Stomach (tissue), 9 donors: ENCODE results near the gene CERS4. TPM values are rescaled to one million over a fixed set of nuclear protein-coding genes. Genes with fewer than 3 reads are reported as not detected.

Source experiments
- DNase-seq, 2 donors: peaks; one replicate each; pipeline versions ENCODE4 v3.0.0 to v3.0.0-alpha.2; 2013 to 2019
- H3K27ac ChIP-seq, 5 donors: fragments of 200-600 bp in 4 of 5; sonication (generic) in 4 of 5; one replicate each; pipeline ENCODE4 v1.5.1; 2013 to 2019; ENCODE audit warnings: mild to moderate bottlenecking in 1 of 5, moderate library complexity in 1 of 5
- H3K27me3 ChIP-seq, 3 donors: fragments of 200-600 bp; sonication (generic); one replicate each; pipeline ENCODE4 v1.5.1; 2017 to 2019; ENCODE audit warnings: mixed run types in 1 of 3
- H3K36me3 ChIP-seq, 4 donors: fragments of 200-600 bp; sonication (generic); 1 replicate in 3 of 4; 2 replicates in 1 of 4; pipeline ENCODE4 v1.5.1; 2016 to 2019
- H3K4me1 ChIP-seq, 4 donors: fragments of 200-600 bp; sonication (generic); one replicate each; pipeline ENCODE4 v1.5.1; 2016 to 2019
- H3K4me3 ChIP-seq, 4 donors: fragments of 200-600 bp; sonication (generic) in 3 of 4; one replicate each; pipeline ENCODE4 v1.5.1; 2016 to 2019; ENCODE audit warnings: mild to moderate bottlenecking in 1 of 4
- H3K9me3 ChIP-seq, 4 donors: fragments of 200-600 bp; sonication (generic); one replicate each; pipeline ENCODE4 v1.5.1; 2016 to 2019
- EP300 ChIP-seq: sonication (generic); formaldehyde crosslinking; IDR thresholded peaks from one replicate; pipeline ENCODE4 v1.6.1; 2017; ENCODE audit warnings: antibody characterized with exemption
- POLR2A ChIP-seq, 4 donors: fragments of 450-650 bp; IDR thresholded peaks; one replicate each; pipeline ENCODE4 v1.6.1; 2016; ENCODE audit warnings: antibody characterized with exemption in 4 of 4, control low read depth in 2 of 4, mild to moderate bottlenecking in 1 of 4, moderate library complexity in 1 of 4
- POLR2AphosphoS5 ChIP-seq, 3 donors: sonication (generic); formaldehyde crosslinking; IDR thresholded peaks; one replicate each; pipeline ENCODE4 v1.6.1; 2016; ENCODE audit warnings: antibody characterized with exemption in 3 of 3
- WGBS, 5 donors: extraction: QIAGEN DNeasy Blood & Tissue Kit in 3 of 5; methylation state at CpG; one replicate each; pipeline versions ENCODE4 v1.1.5 to v1.1.7; 2013 to 2018; 5-methylcytosine and 5-hydroxymethylcytosine counted together
- intact Hi-C: fragments of 100-400 bp; cut with DNase I; formaldehyde crosslinking; loops from one replicate; pipeline ENCODE4 v1.15.1; 2023; ENCODE audit warnings: low total_unique reads
- polyA plus RNA-seq, 3 donors: library from polyadenylated mRNA; stranded (reverse); fragments of 200-250 nt; gene quantifications; one replicate each; pipeline ENCODE4 v1.2.3, GENCODE V29; 2013
- total RNA-seq, 5 donors: library from RNA; depleted of rRNA; stranded (reverse); fragments of >200 nt; gene quantifications; one replicate each; pipeline versions ENCODE4 v1.1.0 to v1.2.3, GENCODE V29; 2014 to 2016
- TF ChIP-seq, protein P1 (sequence below), 7 experiments: fragments of 450-650 bp in 4 of 7; fragments of 200-600 bp in 3 of 7; sonication (generic) in 3 of 7; IDR thresholded peaks; one replicate each; pipeline ENCODE4 v1.5.1; 2016 to 2019; ENCODE audit warnings: antibody characterized with exemption in 7 of 7, control low read depth in 2 of 7, mild to moderate bottlenecking in 1 of 7
- donor health status: healthy with polysubstance abuse.
- donor health status: Bipolar disorder and iron deficiency.
- donor health status: healthy.

Gene CERS4
- total and polyA plus RNA-seq, 8 donors = 1.7 to 124 (median 34.7) TPM

DNA sequence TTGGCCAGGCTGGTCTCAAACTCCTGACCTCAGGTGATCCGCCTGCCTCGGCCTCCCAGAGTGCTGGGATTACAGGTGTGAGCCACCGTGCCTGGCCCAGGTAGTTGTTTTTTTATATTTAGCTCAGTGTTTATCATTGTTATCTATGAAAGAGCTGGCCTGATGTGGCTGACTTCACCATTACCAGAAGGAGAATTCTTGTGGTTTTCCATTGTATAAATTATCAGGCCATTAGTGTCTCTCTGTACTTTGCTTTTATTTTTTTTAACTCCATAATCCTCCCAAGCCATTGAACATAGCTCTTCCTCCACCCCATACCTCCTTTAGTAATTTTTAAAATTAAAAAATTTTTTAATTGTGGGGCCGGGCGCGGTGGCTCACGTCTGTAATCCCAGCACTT is 24.2 kb downstream of the CERS4 start:
- Histone ChIP-seq H3K27ac (no peak overlapping the region), H3K27me3 (no peaks in the 10 kb centered on the region), H3K4me3 (no peak overlapping the region), H3K9me3 (peaks cover 0 to 14% (median 10%) of the 10 kb centered on the region in 4 donors), H3K36me3 (peaks cover 0 to 35% (median 4%) of the 10 kb centered on the region in 4 donors), H3K4me1 (peaks cover 0 to 11% (median 2%) of the 10 kb centered on the region in 4 donors)
- TF ChIP-seq EP300 (no peak), POLR2A (IDR thresholded peaks at IDR 0.05) (no peak), POLR2AphosphoS5 (IDR thresholded peaks at IDR 0.05) (no peak)
- TF ChIP-seq, protein P1, sequence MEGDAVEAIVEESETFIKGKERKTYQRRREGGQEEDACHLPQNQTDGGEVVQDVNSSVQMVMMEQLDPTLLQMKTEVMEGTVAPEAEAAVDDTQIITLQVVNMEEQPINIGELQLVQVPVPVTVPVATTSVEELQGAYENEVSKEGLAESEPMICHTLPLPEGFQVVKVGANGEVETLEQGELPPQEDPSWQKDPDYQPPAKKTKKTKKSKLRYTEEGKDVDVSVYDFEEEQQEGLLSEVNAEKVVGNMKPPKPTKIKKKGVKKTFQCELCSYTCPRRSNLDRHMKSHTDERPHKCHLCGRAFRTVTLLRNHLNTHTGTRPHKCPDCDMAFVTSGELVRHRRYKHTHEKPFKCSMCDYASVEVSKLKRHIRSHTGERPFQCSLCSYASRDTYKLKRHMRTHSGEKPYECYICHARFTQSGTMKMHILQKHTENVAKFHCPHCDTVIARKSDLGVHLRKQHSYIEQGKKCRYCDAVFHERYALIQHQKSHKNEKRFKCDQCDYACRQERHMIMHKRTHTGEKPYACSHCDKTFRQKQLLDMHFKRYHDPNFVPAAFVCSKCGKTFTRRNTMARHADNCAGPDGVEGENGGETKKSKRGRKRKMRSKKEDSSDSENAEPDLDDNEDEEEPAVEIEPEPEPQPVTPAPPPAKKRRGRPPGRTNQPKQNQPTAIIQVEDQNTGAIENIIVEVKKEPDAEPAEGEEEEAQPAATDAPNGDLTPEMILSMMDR (IDR thresholded peaks at IDR 0.05) = no peak
- intact Hi-C loops = no loop called here
- DNase-seq = no peak
- 59 to 70% (median 67%) methylated on average over 7 of the region's 7 CpGs for WGBS, 5 donors

DNA sequence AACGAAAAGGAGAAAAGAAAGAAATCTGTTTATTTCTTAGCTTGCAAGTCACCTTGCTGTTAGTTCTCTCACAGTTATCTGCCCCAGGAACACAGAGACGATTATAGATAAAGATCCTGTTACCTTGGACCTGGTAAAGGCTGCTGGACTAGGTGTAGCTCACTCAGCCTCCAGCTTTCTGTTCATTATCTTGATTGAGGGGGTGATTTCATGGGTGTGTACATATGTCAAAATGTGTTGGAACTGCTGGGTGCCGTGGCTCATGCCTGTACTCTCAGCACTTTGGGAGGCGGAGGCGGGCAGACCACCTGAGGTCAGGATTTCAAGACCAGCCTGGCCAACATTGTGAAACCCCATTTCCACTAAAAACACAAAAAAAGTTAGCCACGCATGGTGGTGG is 27.9 kb downstream of the CERS4 start:
- DNase-seq = no peak

DNA sequence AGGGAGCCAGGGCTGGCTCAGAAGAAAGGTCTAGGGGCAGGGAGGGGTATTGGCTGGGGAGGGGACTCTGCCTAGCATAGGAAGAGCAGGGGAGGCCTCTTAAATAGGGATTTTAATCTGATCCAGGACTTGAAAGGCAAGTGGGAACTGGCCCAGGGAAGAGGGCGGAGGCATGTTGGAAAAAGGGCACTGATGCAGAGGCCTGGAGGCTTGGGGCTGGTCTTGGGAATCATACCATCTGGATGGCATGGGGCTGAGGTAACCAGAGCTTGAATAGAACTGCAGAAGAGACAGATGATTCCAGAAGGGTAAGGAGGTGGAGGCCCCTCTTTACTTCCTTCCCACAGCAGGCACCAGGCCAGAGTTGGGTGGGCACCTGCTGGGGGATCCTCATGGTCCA is 29.1 kb downstream of the CERS4 start:
- Histone ChIP-seq H3K4me3 (no peak overlapping the region), H3K36me3 (peaks cover 0 to 8% (median 2%) of the 10 kb centered on the region in 4 donors), H3K27me3 (no peaks in the 10 kb centered on the region), H3K9me3 (peaks cover 0 to 2% (median 0%) of the 10 kb centered on the region in 4 donors), H3K4me1 (peaks cover 17 to 37% (median 29%) of the 10 kb centered on the region in 4 donors), H3K27ac (peak overlapping the region in 2 of 5 donors; percentile 20 to 35)
- TF ChIP-seq POLR2A (IDR thresholded peaks at IDR 0.05) (no peak), EP300 (no peak), POLR2AphosphoS5 (IDR thresholded peaks at IDR 0.05) (no peak)
- TF ChIP-seq, protein P1 (IDR thresholded peaks at IDR 0.05) = no peak
- WGBS, 5 donors = 65 to 94% (median 79%) methylated on average over 1 of the region's 1 CpG
- DNase-seq = peak in 1 of 2 donors; percentile 47
- intact Hi-C loops = no loop called here

More for the DNA sequence above, 27.9 kb downstream of the CERS4 start:
- TF ChIP-seq POLR2A (IDR thresholded peaks at IDR 0.05) (no peak), POLR2AphosphoS5 (IDR thresholded peaks at IDR 0.05) (no peak), EP300 (no peak)
- TF ChIP-seq, protein P1 (IDR thresholded peaks at IDR 0.05) = no peak
- WGBS, 5 donors = 61 to 77% (median 70%) methylated on average over 5 to 6 of the region's 6 CpGs
- intact Hi-C loops = no loop called here
- Histone ChIP-seq H3K36me3 (peaks cover 0 to 11% (median 2%) of the 10 kb centered on the region in 4 donors), H3K27ac (no peak overlapping the region), H3K27me3 (no peaks in the 10 kb centered on the region), H3K9me3 (no peaks in the 10 kb centered on the region), H3K4me3 (no peak overlapping the region), H3K4me1 (peaks cover 17 to 37% (median 25%) of the 10 kb centered on the region in 4 donors)

DNA sequence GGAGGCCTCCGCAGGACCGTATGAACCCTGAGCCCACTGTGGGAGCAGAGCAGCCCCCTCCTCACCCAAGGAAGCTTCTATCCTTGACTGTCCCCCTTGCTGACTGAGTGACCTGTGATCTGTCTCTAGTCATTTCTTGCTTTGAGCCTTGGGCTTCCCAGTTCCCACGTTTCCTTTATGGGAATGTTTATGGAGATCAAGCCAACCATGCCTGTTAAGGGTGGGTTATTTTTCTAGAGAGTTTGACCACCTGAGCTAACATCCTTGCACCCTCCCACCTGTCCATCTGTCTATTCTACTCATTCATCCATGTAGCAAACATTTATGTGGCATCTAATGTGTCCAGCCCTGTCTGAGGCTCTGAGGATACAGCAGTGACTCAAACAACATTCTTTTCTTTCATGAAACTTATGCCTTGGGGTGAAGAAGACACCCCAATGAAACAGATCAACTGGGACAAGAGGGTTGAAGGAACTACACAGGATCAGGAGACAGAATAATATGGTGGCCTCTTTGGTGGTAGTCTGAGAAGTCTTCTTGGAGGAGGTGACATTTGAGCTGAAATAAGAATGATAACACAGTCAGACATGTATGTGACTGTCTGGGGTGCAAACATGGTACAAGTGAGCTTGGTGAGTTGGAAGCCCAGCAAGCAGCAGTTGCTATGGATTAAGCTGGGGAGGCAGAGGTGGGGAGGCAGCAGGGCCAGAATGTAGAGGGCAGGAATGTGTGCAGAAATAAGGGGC is 30.5 kb downstream of the CERS4 start:
- Histone ChIP-seq H3K36me3 (peaks cover 0 to 15% (median 2%) of the 10 kb centered on the region in 4 donors), H3K27ac (peak overlapping the region; percentile 32 to 79 (median 72)), H3K27me3 (no peaks in the 10 kb centered on the region), H3K4me3 (no peak overlapping the region), H3K9me3 (peaks cover 0 to 8% (median 0%) of the 10 kb centered on the region in 4 donors), H3K4me1 (peaks cover 17 to 37% (median 29%) of the 10 kb centered on the region in 4 donors)
- intact Hi-C loops = no loop called here
- TF ChIP-seq, protein P1 (IDR thresholded peaks at IDR 0.05) = no peak
- WGBS, 5 donors = 87 to 95% (median 91%) methylated on average over 3 of the region's 3 CpGs
- no peak for DNase-seq
